ENCODE results near the gene MTRFR.

DNA sequence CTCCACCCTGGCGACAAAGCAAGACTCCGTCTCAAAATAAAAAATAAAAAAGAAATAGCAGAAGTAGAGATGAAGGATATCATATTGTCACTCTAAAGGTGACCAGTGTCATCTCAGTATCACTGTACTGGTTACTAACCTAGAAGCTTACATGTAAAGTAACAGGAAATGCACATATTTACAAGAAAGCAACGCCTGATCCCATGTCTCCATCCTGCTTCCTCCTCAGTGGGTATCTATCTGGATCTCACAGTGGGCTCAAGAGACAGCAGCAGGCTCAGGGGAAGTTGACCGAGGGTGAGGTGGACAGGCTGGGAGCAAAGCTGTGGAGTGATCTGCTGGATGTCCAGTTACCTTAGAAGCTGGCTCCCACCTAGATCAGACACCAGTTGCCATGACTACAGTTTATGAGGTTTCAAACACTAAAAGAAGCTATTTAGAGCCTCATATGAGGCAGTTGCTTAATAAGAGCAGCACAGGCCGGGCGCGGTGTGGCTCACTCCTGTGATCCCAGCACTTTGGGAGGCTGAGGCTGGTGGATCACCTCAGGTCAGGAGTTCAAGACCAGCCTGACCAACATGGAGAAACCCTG, 10.5 kb downstream of the MTRFR start:
- TF ChIP-seq SUZ12 (IDR thresholded peaks at IDR 0.05) (no peak), FOXM1 (IDR thresholded peaks at IDR 0.05; ENCODE audit: borderline replicate concordance) (no peak), FOXA1 (IDR thresholded peaks at IDR 0.05) (no peak), SP1 (IDR thresholded peaks at IDR 0.05) (no peak), ELF4 (IDR thresholded peaks at IDR 0.05) (no peak), LEF1 (IDR thresholded peaks at IDR 0.05; ENCODE audit: borderline replicate concordance) (no peak)
